CD4-positive, alpha-beta T cell treated with Interleukin-17A for 4 hours (primary cell): ENCODE data around the gene TMTC1.

Source experiments
- DNase-seq: peaks from one replicate; pipeline ENCODE4 v3.0.0-alpha.2; 2020; ENCODE audit warnings: mixed read lengths

The TMTC1 gene

GRCh38 chr12:29738365-29738764 is 45.4 kb downstream of the TMTC1 start:
- DNase-seq = no peak

GRCh38 chr12:29737644-29738043 is 46.1 kb downstream of the TMTC1 start:
- no peak for DNase-seq

GRCh38 chr12:29735604-29736003 is 48.1 kb downstream of the TMTC1 start:
- DNase-seq = no peak

- DNase-seq = no peak
Observed at GRCh38 chr12:29734734-29735133, 49.0 kb downstream of the TMTC1 start.

GRCh38 chr12:29734305-29734704 is 49.4 kb downstream of the TMTC1 start:
- no peak for DNase-seq

GRCh38 chr12:29733501-29733900 is 50.2 kb downstream of the TMTC1 start:
- no peak for DNase-seq

GRCh38 chr12:29733060-29733459 is 50.7 kb downstream of the TMTC1 start:
- DNase-seq = no peak

GRCh38 chr12:29732593-29732992 is 51.1 kb downstream of the TMTC1 start:
- no peak for DNase-seq

- no peak for DNase-seq
Observed at GRCh38 chr12:29732191-29732590, 51.6 kb downstream of the TMTC1 start.

- DNase-seq = no peak
Observed at GRCh38 chr12:29731591-29731990, 52.2 kb downstream of the TMTC1 start.

GRCh38 chr12:29730481-29730880 is 53.3 kb downstream of the TMTC1 start:
- DNase-seq = no peak

- DNase-seq = no peak
Observed at GRCh38 chr12:29728030-29728429, 55.7 kb downstream of the TMTC1 start.

GRCh38 chr12:29726741-29727348 is 56.9 kb downstream of the TMTC1 start:
- no peak for DNase-seq

- no peak for DNase-seq
Observed at GRCh38 chr12:29726321-29726692, 57.4 kb downstream of the TMTC1 start.

- DNase-seq = no peak
Observed at GRCh38 chr12:29725587-29726320, 58.0 kb downstream of the TMTC1 start.

- no peak for DNase-seq
Observed at GRCh38 chr12:29722164-29722563, 61.6 kb downstream of the TMTC1 start.

- no peak for DNase-seq
Observed at GRCh38 chr12:29719381-29719780, 64.4 kb downstream of the TMTC1 start.

GRCh38 chr12:29717540-29718100 is 66.1 kb downstream of the TMTC1 start:
- no peak for DNase-seq

- DNase-seq = no peak
Observed at GRCh38 chr12:29714966-29715365, 68.8 kb downstream of the TMTC1 start.

GRCh38 chr12:29713729-29714128 is 70.0 kb downstream of the TMTC1 start:
- no peak for DNase-seq

- DNase-seq = no peak
Observed at GRCh38 chr12:29711381-29711780, 72.4 kb downstream of the TMTC1 start.

GRCh38 chr12:29710104-29710503 is 73.6 kb downstream of the TMTC1 start:
- no peak for DNase-seq

- DNase-seq = no peak
Observed at GRCh38 chr12:29709496-29710040, 74.2 kb downstream of the TMTC1 start.

- no peak for DNase-seq
Observed at GRCh38 chr12:29709054-29709453, 74.7 kb downstream of the TMTC1 start.
